Activated T-helper 1 cell treated with anti-CD3 and anti-CD28 coated beads, Interleukin-2, amount 50 U/mL, for 16 hours (primary cell): ENCODE data around the gene TDRD9.

Experiments used
- DNase-seq, 2 donors: peaks; one replicate each; pipeline ENCODE4 v3.0.0-alpha.2; 2020; ENCODE audit warnings: low read depth in 1 of 2, low spot score in 1 of 2

TDRD9 gene

DNA sequence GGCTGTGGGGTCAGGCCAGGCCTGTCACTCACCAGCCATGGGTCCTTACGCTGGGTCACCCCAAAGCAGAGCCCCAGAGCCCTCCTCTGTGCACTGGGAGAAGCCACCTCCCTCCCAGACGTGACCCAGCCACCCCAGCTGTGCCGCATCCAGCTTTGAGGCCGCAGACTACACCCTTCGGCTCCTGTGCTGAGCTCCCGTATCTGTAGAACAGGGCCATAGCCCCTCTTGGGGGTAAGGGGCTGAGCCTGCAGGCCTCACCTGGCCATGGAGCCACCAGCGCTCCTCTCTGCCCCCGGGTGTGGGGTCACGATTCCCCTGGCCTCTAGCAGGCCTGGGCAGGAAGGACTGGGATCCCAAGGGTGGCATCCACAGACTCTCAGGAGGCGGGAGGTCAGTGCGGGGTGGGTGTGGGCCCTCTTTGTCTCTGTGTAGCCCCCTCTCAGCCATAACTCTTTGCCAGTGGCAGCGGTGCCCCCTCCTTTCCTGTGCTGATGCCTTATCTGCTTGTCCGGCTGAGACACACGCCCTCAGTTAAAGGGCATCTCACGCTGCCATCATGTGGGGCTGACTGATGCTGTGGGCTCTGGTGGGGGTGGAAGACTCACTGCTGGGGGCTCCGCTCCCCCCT is 173.5 kb downstream of the TDRD9 start:
- no peak for DNase-seq
